Forelimb muscle (tissue), 1 donor: Measurements from ENCODE around the gene RIPK4. TPM values are rescaled to one million over a fixed set of nuclear protein-coding genes. Genes with fewer than 3 reads are reported as not detected.

Experiments used
- DNase-seq: peaks from one replicate; pipeline ENCODE4 v3.0.0-alpha.2; 2013; ENCODE audit warnings: low read depth
- polyA plus RNA-seq: library from polyadenylated mRNA; unstranded; fragments of 120-200 nt; gene quantifications from one replicate; pipeline ENCODE4 v1.2.1, GENCODE V29; 2013; ENCODE audit not compliant: insufficient read length

RIPK4 gene
- polyA plus RNA-seq, 1 donor: 0.15 TPM

DNA sequence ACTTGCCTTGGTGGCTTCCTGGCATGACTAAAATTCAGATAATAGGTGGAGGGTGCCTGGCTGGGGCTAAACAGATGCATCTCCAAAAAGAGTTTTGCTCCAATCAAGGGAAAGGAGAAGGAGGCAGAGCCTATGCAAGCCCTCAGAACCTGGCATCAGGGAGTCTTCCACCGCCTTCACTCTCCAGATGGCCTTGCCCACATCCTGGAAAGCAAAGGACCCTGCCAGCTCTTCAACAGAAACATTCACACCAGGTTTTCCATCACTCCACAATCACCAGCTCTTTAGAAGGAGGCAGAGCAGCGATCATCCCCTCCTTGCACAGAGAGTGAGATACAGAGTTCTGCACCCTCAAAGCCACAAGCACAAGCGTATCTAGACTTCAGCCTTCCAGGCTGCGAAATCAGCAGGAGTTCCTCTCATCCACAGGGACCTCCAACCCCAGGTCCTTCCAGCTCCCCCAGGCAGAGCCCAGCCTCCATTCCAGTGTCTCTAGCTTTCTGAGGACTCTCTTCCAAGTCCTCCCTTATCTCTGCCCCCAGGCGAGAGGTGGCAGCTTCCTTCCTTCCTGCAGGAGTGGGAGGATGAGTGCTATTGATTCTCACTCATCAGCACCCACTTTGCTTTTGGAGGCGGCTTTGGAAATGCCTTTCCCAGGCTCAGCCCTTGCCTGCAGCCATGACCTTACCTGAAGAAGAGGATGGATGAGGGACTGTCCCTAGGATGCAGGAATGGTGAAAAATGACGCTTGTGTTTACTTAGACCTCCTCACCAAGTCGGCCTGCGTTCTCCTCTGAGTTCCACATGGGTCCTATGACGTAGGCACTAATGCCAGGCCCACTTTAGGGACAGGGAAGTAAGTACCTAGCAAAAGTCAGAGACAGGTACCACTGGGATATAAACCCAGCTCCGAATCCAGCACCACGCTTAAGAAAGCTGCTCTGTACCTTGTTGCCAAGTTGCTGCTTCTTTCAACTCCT lies 75.4 kb downstream of the RIPK4 start:
- no peak for DNase-seq

Other genes with a start within 250 kb of the RIPK4 start
- 3.8 TPM for gene PRDM15, start 112.3 kb upstream of the RIPK4 start, polyA plus RNA-seq
- gene C2CD2, start 187.0 kb upstream of the RIPK4 start, polyA plus RNA-seq: 9.6 TPM
- gene ZBTB21, start 243.3 kb upstream of the RIPK4 start, polyA plus RNA-seq: 5.1 TPM